GM21723 (cell line): ENCODE data around the gene DNMT3A.

Source experiments
- ATAC-seq: cut with Tn5 transposase; IDR thresholded peaks from one replicate; pipeline ENCODE4 v1.9.1; 2021; ENCODE audit warnings: mild to moderate bottlenecking, moderate library complexity; ENCODE audit not compliant: unreplicated experiment

The DNMT3A gene

GRCh38 chr2:25373269-25373981 lies 31.7 kb upstream of the DNMT3A start:
- ATAC-seq, result no peak

GRCh38 chr2:25372405-25373268 lies 30.9 kb upstream of the DNMT3A start:
- ATAC-seq, result no peak

GRCh38 chr2:25371253-25372241 lies 29.8 kb upstream of the DNMT3A start:
- no peak for ATAC-seq

- ATAC-seq, result no peak
Measured at GRCh38 chr2:25369876-25370275, 28.2 kb upstream of the DNMT3A start.

- ATAC-seq, result no peak
Measured at GRCh38 chr2:25369439-25369838, 27.7 kb upstream of the DNMT3A start.

- no peak for ATAC-seq
Measured at GRCh38 chr2:25368660-25369059, 26.9 kb upstream of the DNMT3A start.

- ATAC-seq, result no peak
Measured at GRCh38 chr2:25367296-25367695, 25.6 kb upstream of the DNMT3A start.

- ATAC-seq, result no peak
Measured at GRCh38 chr2:25366629-25367028, 24.9 kb upstream of the DNMT3A start.

- no peak for ATAC-seq
Measured at GRCh38 chr2:25365241-25365640, 23.5 kb upstream of the DNMT3A start.

- ATAC-seq, result no peak
Measured at GRCh38 chr2:25363733-25364132, 22.0 kb upstream of the DNMT3A start.

- ATAC-seq, result peak; percentile 70
Measured at GRCh38 chr2:25362434-25363145, 20.9 kb upstream of the DNMT3A start.

GRCh38 chr2:25362049-25362433 lies 20.3 kb upstream of the DNMT3A start:
- ATAC-seq, result peak; percentile 82

- no peak for ATAC-seq
Measured at GRCh38 chr2:25361261-25362048, 19.7 kb upstream of the DNMT3A start.

GRCh38 chr2:25358836-25359235 lies 17.1 kb upstream of the DNMT3A start:
- no peak for ATAC-seq

GRCh38 chr2:25358249-25358815 lies 16.6 kb upstream of the DNMT3A start:
- ATAC-seq, result no peak

- ATAC-seq, result no peak
Measured at GRCh38 chr2:25356088-25356487, 14.4 kb upstream of the DNMT3A start.

- no peak for ATAC-seq
Measured at GRCh38 chr2:25355270-25355669, 13.5 kb upstream of the DNMT3A start.

- ATAC-seq, result no peak
Measured at GRCh38 chr2:25354116-25354515, 12.4 kb upstream of the DNMT3A start.

- ATAC-seq, result no peak
Measured at GRCh38 chr2:25349397-25349796, 7.7 kb upstream of the DNMT3A start.
